ENCODE results near the gene BCORL1. TPM values are rescaled to one million over a fixed set of nuclear protein-coding genes. Genes with fewer than 3 reads are reported as not detected.

BCORL1 gene
- total RNA-seq, 1 donor from 2014 or later, result 22.9 TPM

DNA sequence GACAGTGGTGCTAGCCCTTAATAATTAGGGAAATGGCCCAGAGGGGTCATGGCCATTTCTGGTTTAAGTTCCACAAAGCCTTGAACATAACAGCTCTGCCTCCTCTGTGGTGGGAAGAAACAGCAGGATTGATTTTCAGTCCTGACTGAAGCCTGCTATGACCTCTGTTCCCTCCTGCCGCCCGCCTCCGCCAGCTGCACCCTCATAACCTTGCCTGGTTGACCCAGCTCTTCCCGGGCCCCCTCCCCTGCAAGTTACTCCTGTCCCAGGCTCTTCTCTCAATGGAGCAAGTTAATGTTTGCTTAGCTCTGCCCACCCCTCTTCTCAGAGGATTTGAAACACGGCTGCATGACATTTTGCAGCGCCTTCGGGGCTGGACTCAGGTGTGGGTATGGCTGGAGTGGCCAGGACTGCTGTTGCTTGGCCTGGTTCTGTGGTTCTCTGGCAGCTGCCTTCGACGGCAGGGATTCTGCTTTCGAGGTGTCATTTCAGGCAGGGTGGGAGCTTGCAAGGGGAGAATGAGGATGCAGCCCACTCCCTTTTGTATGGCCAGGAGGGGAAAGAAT, 27.3 kb downstream of the BCORL1 start:
- Mint-ChIP-seq H3K4me3 (ENCODE audit: unreplicated experiment) (no peak overlapping the region), H3K36me3 (ENCODE audit: unreplicated experiment) (peaks cover 18% of the 10 kb centered on the region), H3K27ac (ENCODE audit: unreplicated experiment) (no peak overlapping the region), H3K9me3 (ENCODE audit: unreplicated experiment) (peaks cover 4% of the 10 kb centered on the region), H3K27me3 (ENCODE audit: unreplicated experiment) (no peaks in the 10 kb centered on the region), H3K4me1 (ENCODE audit: unreplicated experiment) (no peaks in the 10 kb centered on the region)
- TF ChIP-seq, protein P1, sequence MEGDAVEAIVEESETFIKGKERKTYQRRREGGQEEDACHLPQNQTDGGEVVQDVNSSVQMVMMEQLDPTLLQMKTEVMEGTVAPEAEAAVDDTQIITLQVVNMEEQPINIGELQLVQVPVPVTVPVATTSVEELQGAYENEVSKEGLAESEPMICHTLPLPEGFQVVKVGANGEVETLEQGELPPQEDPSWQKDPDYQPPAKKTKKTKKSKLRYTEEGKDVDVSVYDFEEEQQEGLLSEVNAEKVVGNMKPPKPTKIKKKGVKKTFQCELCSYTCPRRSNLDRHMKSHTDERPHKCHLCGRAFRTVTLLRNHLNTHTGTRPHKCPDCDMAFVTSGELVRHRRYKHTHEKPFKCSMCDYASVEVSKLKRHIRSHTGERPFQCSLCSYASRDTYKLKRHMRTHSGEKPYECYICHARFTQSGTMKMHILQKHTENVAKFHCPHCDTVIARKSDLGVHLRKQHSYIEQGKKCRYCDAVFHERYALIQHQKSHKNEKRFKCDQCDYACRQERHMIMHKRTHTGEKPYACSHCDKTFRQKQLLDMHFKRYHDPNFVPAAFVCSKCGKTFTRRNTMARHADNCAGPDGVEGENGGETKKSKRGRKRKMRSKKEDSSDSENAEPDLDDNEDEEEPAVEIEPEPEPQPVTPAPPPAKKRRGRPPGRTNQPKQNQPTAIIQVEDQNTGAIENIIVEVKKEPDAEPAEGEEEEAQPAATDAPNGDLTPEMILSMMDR (IDR thresholded peaks at IDR 0.05), result no peak
- DNase-seq (ENCODE audit: extremely low spot score, unreplicated experiment), result no peak

DNA sequence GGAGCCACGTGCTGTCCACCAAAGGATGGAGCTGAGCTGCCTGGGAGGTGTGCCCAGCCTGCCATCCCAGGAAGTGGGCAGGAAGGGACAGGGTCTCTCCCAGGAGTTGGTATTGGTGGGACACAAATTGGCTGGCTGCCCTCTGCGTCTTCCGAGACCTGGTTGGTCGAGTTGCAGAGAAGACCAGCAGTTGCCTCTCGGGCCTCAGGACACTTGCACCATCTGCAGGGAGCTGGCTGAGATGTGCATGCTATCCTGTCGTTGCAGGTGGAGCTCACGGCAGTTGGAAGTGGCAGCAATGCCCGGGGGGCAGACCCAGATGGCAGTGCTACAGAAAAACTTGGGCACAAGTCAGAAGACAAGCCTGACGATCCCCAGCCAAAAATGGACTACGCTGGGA, 30.2 kb downstream of the BCORL1 start:
- no peaks in the 10 kb centered on the region for H3K27me3 Mint-ChIP-seq (ENCODE audit: unreplicated experiment)
- peaks cover 4% of the 10 kb centered on the region for H3K9me3 Mint-ChIP-seq (ENCODE audit: unreplicated experiment)
- no peak overlapping the region for H3K27ac Mint-ChIP-seq (ENCODE audit: unreplicated experiment)
- H3K4me1 Mint-ChIP-seq (ENCODE audit: unreplicated experiment), result no peaks in the 10 kb centered on the region
- no peak for DNase-seq (ENCODE audit: extremely low spot score, unreplicated experiment)
- H3K4me3 Mint-ChIP-seq (ENCODE audit: unreplicated experiment), result no peak overlapping the region
- TF ChIP-seq, protein P1 (IDR thresholded peaks at IDR 0.05), result no peak
- H3K36me3 Mint-ChIP-seq (ENCODE audit: unreplicated experiment), result peaks cover 16% of the 10 kb centered on the region

DNA sequence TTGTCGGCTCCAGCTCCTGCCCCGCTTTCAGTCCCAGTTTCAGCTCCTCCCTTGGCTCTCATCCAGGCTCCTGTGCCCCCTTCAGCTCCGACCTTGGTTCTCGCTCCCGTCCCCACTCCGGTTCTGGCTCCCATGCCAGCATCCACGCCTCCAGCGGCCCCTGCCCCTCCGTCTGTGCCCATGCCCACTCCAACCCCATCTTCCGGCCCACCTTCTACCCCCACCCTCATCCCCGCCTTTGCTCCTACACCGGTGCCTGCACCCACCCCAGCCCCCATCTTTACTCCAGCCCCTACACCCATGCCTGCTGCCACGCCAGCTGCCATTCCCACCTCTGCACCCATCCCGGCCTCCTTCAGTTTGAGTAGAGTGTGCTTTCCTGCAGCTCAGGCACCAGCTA, 31.2 kb downstream of the BCORL1 start:
- Mint-ChIP-seq H3K4me1 (ENCODE audit: unreplicated experiment) (no peaks in the 10 kb centered on the region), H3K4me3 (ENCODE audit: unreplicated experiment) (no peak overlapping the region), H3K36me3 (ENCODE audit: unreplicated experiment) (peaks cover 12% of the 10 kb centered on the region), H3K27me3 (ENCODE audit: unreplicated experiment) (no peaks in the 10 kb centered on the region), H3K27ac (ENCODE audit: unreplicated experiment) (no peak overlapping the region), H3K9me3 (ENCODE audit: unreplicated experiment) (peaks cover 3% of the 10 kb centered on the region)
- TF ChIP-seq, protein P1 (IDR thresholded peaks at IDR 0.05), result no peak
- DNase-seq (ENCODE audit: extremely low spot score, unreplicated experiment), result no peak

DNA sequence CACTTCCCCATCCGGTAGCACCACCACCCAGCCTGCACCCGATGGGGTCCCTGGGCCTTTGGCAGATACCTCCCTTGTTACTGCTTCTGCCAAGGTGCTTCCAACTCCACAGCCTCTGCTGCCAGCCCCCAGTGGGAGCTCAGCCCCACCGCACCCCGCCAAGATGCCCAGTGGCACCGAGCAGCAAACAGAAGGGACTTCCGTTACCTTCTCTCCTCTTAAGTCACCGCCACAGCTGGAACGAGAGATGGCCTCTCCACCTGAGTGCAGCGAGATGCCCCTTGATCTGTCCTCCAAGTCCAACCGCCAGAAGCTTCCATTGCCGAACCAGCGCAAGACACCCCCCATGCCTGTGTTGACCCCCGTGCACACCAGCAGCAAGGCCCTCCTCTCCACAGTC, 31.9 kb downstream of the BCORL1 start:
- no peak overlapping the region for H3K4me3 Mint-ChIP-seq (ENCODE audit: unreplicated experiment)
- no peak overlapping the region for H3K27ac Mint-ChIP-seq (ENCODE audit: unreplicated experiment)
- DNase-seq (ENCODE audit: extremely low spot score, unreplicated experiment), result no peak
- H3K27me3 Mint-ChIP-seq (ENCODE audit: unreplicated experiment), result no peaks in the 10 kb centered on the region
- peaks cover 4% of the 10 kb centered on the region for H3K4me1 Mint-ChIP-seq (ENCODE audit: unreplicated experiment)
- no peaks in the 10 kb centered on the region for H3K9me3 Mint-ChIP-seq (ENCODE audit: unreplicated experiment)
- H3K36me3 Mint-ChIP-seq (ENCODE audit: unreplicated experiment), result peaks cover 10% of the 10 kb centered on the region
- TF ChIP-seq, protein P1 (IDR thresholded peaks at IDR 0.05), result no peak

DNA sequence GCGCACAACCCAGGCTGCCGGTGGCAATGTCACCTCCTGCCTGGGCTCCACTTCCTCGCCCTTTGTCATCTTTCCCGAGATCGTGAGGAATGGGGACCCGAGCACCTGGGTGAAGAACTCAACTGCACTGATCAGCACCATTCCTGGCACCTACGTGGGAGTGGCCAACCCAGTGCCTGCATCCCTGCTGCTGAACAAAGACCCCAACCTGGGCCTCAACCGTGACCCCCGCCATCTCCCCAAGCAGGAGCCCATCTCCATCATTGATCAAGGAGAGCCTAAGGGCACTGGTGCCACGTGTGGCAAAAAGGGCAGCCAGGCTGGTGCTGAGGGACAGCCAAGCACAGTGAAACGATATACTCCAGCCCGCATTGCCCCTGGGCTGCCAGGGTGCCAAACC, 32.3 kb downstream of the BCORL1 start:
- H3K27me3 Mint-ChIP-seq (ENCODE audit: unreplicated experiment), result no peaks in the 10 kb centered on the region
- H3K27ac Mint-ChIP-seq (ENCODE audit: unreplicated experiment), result no peak overlapping the region
- H3K9me3 Mint-ChIP-seq (ENCODE audit: unreplicated experiment), result no peaks in the 10 kb centered on the region
- peaks cover 5% of the 10 kb centered on the region for H3K4me1 Mint-ChIP-seq (ENCODE audit: unreplicated experiment)
- no peak for DNase-seq (ENCODE audit: extremely low spot score, unreplicated experiment)
- peaks cover 10% of the 10 kb centered on the region for H3K36me3 Mint-ChIP-seq (ENCODE audit: unreplicated experiment)
- TF ChIP-seq, protein P1 (IDR thresholded peaks at IDR 0.05), result no peak
- H3K4me3 Mint-ChIP-seq (ENCODE audit: unreplicated experiment), result no peak overlapping the region
